HEK293T (cell line): ENCODE data around the gene KCNQ5.

ENCODE experiments used
- CTCF ChIA-PET: fragments of 350-600 bp; formaldehyde crosslinking; extraction: SDS; loops from one replicate; lab custom pipeline; 2021; ENCODE audit warnings: antibody characterized with exemption, inconsistent platforms; lab: Yijun Ruan, JAX
- POLR2A ChIA-PET: fragments of 350-600 bp; formaldehyde crosslinking; extraction: SDS; loops from one replicate; lab custom pipeline; 2020; ENCODE audit warnings: antibody characterized with exemption, inconsistent platforms; lab: Yijun Ruan, JAX
- DNase-seq: peaks from one replicate; pipeline ENCODE4 v3.0.0; 2012; ENCODE audit warnings: mixed read lengths; ENCODE audit errors: extremely low spot score
- ARNT ChIP-seq: fragments of 450-650 bp; IDR thresholded peaks from 2 replicates; pipeline ENCODE4 v1.6.1; 2017; ENCODE audit warnings: mild to moderate bottlenecking
- BHLHE40 ChIP-seq: fragments of 450-650 bp; IDR thresholded peaks from 2 replicates; pipeline ENCODE4 v1.6.1; 2016; ENCODE audit warnings: mild to moderate bottlenecking, moderate library complexity, borderline replicate concordance
- CTBP1 ChIP-seq: fragments of 450-650 bp; IDR thresholded peaks from 2 replicates; pipeline ENCODE4 v1.6.1; 2016; ENCODE audit warnings: borderline replicate concordance
- ELF4 ChIP-seq: fragments of 450-650 bp; IDR thresholded peaks from 2 replicates; pipeline ENCODE4 v1.6.1; 2017; ENCODE audit warnings: antibody characterized with exemption
- FOXA1 ChIP-seq: fragments of 450-650 bp; IDR thresholded peaks from 2 replicates; pipeline ENCODE4 v1.6.1; 2016; ENCODE audit warnings: mild to moderate bottlenecking
- FOXK2 ChIP-seq: fragments of 450-650 bp; IDR thresholded peaks from 2 replicates; pipeline ENCODE4 v1.6.1; 2016; ENCODE audit warnings: mild to moderate bottlenecking
- FOXM1 ChIP-seq: fragments of 450-650 bp; IDR thresholded peaks from 2 replicates; pipeline ENCODE4 v1.6.1; 2017; ENCODE audit warnings: mild to moderate bottlenecking, borderline replicate concordance
- HDGF ChIP-seq: fragments of 450-650 bp; IDR thresholded peaks from 2 replicates; pipeline ENCODE4 v1.6.1; 2017; ENCODE audit warnings: antibody characterized with exemption, borderline replicate concordance
- L3MBTL2 ChIP-seq: fragments of 450-650 bp; conservative IDR thresholded peaks from 2 replicates; pipeline ENCODE4 v1.6.1; 2016; ENCODE audit warnings: mild to moderate bottlenecking
- LEF1 ChIP-seq: fragments of 450-650 bp; IDR thresholded peaks from 2 replicates; pipeline ENCODE4 v1.6.1; 2017; ENCODE audit warnings: mild to moderate bottlenecking, borderline replicate concordance
- NFRKB ChIP-seq: fragments of 450-650 bp; IDR thresholded peaks from 2 replicates; pipeline ENCODE4 v1.6.1; 2016; ENCODE audit warnings: mild to moderate bottlenecking, moderate library complexity
- SP1 ChIP-seq: fragments of 450-650 bp; IDR thresholded peaks from 2 replicates; pipeline ENCODE4 v1.6.1; 2017
- SUZ12 ChIP-seq: fragments of 450-650 bp; IDR thresholded peaks from 2 replicates; pipeline ENCODE4 v1.6.1; 2016; ENCODE audit warnings: mild to moderate bottlenecking
- TARDBP ChIP-seq: fragments of 450-650 bp; IDR thresholded peaks from 2 replicates; pipeline ENCODE4 v1.6.1; 2016
- ZNF384 ChIP-seq: fragments of 450-650 bp; IDR thresholded peaks from 2 replicates; pipeline ENCODE4 v1.6.1; 2016
- TF ChIP-seq, protein P1 (sequence below): fragments of 450-650 bp; IDR thresholded peaks from 2 replicates; pipeline ENCODE4 v1.6.1; 2016

Gene KCNQ5

DNA sequence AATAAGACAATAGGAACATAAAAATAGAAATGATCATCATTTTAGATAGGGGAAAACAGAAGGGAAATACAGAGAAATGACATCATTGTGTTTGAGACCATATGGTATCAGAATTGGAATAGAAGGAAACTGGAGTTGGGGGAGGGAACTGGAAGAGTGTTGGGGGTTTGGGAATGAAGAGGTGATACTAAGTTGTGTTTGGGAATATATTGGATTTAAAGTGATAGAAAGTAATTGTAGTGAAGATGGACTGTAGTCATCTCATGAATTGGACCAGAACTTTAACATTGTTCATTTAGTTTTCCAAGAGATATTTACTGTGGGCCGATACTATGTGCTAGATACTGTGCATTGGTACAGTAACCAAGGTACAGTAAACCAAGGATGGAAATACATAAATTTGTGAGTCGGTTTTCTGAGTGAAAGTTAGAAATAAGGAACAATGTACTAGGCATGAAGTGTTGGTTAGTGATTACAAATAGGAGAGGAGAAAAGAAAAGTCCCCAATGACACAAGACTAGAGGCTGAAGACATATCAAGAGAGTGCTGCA is 32.3 kb downstream of the KCNQ5 start:
- TF ChIP-seq SP1 = no peak
- no peak for TF ChIP-seq LEF1
- TF ChIP-seq NFRKB = no peak
- TF ChIP-seq ARNT = no peak
- no peak for TF ChIP-seq SUZ12
- no peak for TF ChIP-seq BHLHE40
- TF ChIP-seq, protein P1, sequence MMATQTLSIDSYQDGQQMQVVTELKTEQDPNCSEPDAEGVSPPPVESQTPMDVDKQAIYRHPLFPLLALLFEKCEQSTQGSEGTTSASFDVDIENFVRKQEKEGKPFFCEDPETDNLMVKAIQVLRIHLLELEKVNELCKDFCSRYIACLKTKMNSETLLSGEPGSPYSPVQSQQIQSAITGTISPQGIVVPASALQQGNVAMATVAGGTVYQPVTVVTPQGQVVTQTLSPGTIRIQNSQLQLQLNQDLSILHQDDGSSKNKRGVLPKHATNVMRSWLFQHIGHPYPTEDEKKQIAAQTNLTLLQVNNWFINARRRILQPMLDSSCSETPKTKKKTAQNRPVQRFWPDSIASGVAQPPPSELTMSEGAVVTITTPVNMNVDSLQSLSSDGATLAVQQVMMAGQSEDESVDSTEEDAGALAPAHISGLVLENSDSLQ = no peak
- TF ChIP-seq CTBP1 = no peak
- no peak for TF ChIP-seq L3MBTL2
- no peak for TF ChIP-seq FOXK2
- TF ChIP-seq TARDBP = no peak
- no peak for TF ChIP-seq ZNF384
- TF ChIP-seq HDGF = no peak
- no peak for TF ChIP-seq FOXM1
- TF ChIP-seq ELF4 = no peak
- TF ChIP-seq FOXA1 = no peak
- ChIA-PET CTCF (no interaction called here), POLR2A (no interaction called here)
- no peak for DNase-seq

DNA sequence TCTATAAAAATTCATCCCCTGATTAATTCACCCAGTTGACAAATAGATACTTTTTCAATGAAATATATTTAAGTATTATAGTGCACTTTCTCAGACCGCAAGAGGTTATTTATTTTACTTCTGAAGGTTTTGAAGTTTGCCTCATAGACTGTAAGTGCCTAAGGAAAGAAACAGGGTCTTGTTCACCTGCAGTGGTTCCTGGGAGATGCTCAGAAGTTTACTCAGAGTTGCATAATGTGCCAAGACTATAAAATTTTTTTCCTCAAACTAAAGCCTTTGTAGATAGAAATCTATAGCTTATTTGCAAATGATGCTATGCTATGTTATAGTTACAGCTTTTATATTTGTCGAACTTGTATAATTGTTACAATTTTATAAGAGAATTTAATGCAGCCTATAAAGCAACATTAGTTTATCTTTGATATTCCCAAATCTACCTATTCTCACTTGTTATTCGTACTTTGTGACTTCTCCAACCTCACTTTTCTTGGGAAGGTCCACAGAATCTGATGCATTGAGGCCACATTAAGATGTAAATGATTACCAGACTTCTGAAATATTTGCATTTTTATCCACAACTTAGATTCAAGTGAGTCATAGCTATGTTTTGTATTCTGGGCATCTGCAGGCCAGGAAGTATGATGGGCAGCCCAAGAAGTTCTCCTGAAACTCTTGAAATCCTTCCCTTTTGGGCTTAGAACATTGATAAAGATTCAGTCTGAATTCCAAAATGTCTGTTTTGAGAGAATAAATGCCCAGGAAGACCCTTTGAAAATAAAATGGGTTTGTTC is 35.7 kb downstream of the KCNQ5 start:
- POLR2A ChIA-PET = no interaction called here
- DNase-seq = no peak
- CTCF ChIA-PET = no interaction called here
- no peak for TF ChIP-seq SUZ12
- TF ChIP-seq FOXK2 = no peak
- TF ChIP-seq ZNF384 = no peak
- TF ChIP-seq L3MBTL2 = no peak
- no peak for TF ChIP-seq CTBP1
- TF ChIP-seq SP1 = no peak
- TF ChIP-seq NFRKB = no peak
- TF ChIP-seq ARNT = no peak
- TF ChIP-seq, protein P1 = no peak
- no peak for TF ChIP-seq LEF1
- no peak for TF ChIP-seq ELF4
- no peak for TF ChIP-seq FOXM1
- TF ChIP-seq TARDBP = no peak

DNA sequence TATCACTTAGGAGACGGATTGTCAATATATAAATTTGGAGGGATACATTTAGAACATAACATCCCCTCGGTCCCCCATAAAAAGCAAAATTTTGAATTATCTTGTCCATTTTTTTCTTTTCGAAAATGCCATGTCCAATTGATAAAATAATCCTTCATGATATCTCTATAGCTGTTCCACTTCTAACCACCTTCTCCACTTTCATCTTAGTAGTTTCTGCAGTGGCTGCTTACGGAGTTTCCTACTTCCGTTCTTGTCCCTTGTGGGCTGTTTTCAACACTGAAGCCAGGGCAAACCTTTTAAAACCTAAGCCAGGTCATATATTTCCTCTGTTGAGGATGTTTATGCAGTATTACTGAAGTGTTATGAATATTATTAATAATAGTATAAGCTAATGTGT is 37.9 kb downstream of the KCNQ5 start:
- TF ChIP-seq FOXM1 (no peak), BHLHE40 (no peak), FOXA1 (no peak), CTBP1 (no peak), ELF4 (no peak), NFRKB (no peak), L3MBTL2 (no peak), SP1 (no peak)
- CTCF ChIA-PET = no interaction called here
- no peak for DNase-seq
- POLR2A ChIA-PET = no interaction called here

DNA sequence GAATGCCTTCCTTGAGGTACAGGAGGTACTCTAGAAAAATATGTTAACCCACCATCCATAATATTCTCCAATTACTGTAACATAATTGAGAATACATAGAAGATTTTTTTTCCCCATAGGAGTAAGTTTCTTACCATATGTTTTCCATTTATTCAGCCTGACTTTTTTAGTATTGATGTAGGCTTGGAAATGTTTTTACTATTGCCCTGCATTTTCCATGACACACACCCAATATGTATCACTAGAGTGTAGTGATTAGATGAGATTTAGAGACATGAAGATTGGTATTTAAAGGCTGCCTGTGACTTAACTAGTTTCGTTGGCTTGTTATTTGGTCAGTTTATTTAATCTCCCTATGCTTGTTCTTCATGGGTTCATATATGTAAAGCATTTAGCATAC is 39.5 kb downstream of the KCNQ5 start:
- CTCF ChIA-PET = no interaction called here
- DNase-seq = no peak
- TF ChIP-seq, protein P1 = no peak
- TF ChIP-seq SP1 (no peak), SUZ12 (no peak), HDGF (no peak), L3MBTL2 (no peak), BHLHE40 (no peak), ZNF384 (no peak), CTBP1 (no peak), TARDBP (no peak)
- POLR2A ChIA-PET = no interaction called here

DNA sequence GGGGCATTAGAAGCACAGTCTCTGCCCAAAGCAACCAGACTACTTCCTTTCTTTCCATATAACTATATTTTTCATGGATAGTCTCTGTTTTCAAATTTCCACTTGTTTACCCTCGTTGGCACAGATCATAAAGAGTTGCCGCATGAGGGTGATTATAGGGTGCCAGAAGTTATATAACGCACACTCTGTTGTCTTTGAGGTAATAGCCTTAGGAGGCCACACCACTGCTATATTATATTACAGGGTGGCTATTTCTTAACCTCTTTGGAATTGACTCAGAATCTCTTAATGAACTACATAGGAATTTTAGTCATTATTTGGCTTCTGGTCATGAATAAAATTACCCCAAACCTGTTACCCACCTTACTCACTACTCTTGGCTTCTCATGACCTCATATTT is 43.7 kb downstream of the KCNQ5 start:
- ChIA-PET POLR2A (no interaction called here), CTCF (no interaction called here)
- no peak for TF ChIP-seq TARDBP
- no peak for TF ChIP-seq HDGF
- no peak for TF ChIP-seq SUZ12
- no peak for TF ChIP-seq ZNF384
- no peak for TF ChIP-seq NFRKB
- TF ChIP-seq FOXM1 = no peak
- TF ChIP-seq ARNT = no peak
- no peak for DNase-seq

DNA sequence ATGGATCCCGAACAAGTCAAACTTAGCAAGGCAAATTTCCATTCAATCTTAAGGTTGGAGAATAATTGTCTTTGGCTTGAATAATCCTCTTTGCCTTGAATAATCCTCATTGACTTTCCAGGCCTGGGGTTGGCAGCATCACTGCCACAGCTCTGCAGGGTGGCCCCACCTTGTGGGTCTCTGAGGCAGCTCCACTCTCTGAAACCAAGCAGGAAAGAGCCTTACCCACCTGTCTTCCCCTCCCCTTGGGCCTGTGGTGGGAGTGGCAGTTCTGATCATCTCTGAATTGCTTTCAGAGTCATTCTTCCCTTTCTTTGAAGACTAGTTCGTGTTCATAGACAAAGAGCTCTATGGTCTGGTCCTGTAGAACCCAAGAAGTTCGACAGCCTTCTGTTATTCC is 47.5 kb downstream of the KCNQ5 start:
- CTCF ChIA-PET = interaction anchor here (0.6 kb wide), 1 partner anchor 17 kb away, joined by 3 read pairs; no protein-coding TSS in a partner anchor
- TF ChIP-seq LEF1 (no peak), FOXM1 (no peak), TARDBP (no peak), ELF4 (no peak), FOXA1 (no peak), FOXK2 (no peak), BHLHE40 (no peak), SUZ12 (no peak)
- TF ChIP-seq, protein P1 = no peak
- POLR2A ChIA-PET = no interaction called here
- no peak for DNase-seq
